ENCODE data around the gene WDR5. TPM values are rescaled to one million over a fixed set of nuclear protein-coding genes. Genes with fewer than 3 reads are reported as not detected.
A peak's percentile ranks its signal among the peaks of the same experiment; 100 is the strongest.

WDR5 gene
- total and polyA plus RNA-seq, 9 of the 15 experiments (the other 6 are each of a cell fraction or from before 2014, with no cell fraction given), result 3.0 to 56.8 (median 38.6) TPM

- Histone ChIP-seq H3K4me3 (no peak overlapping the region), H3K27ac (ENCODE audit: extremely low read depth, low read depth, low read length) (no peak overlapping the region), H3K4me2 (ENCODE audit: insufficient read depth, low read length) (no peak overlapping the region), H3K9me3 (replicated peaks; ENCODE audit: control insufficient read depth, insufficient read depth, low read depth, low read length) (no peaks in the 10 kb centered on the region; the same call in 1 of the 2 replicates), H3K9me1 (ENCODE audit: control insufficient read depth, insufficient read depth, low read length) (no peaks in the 10 kb centered on the region), H2AFZ (ENCODE audit: low read depth, low read length) (no peak overlapping the region), H3K79me2 (ENCODE audit: control insufficient read depth, insufficient read depth, low read length) (no peaks in the 10 kb centered on the region), H3K9ac (ENCODE audit: insufficient read depth in 1 of 2, low read depth in 2 of 2, low read length in 2 of 2) (peak overlapping the region in 1 of 2 experiments; percentile 56; a peak in 1 of 4 replicates), H3K36me3 (ENCODE audit: control insufficient read depth, insufficient read depth, low read length) (no peaks in the 10 kb centered on the region), H3K27me3 (ENCODE audit: control insufficient read depth in 2 of 2, insufficient read depth in 2 of 2, low read length in 2 of 2) (peaks cover 18 to 52% of the 10 kb centered on the region in 2 experiments; a peak in 4 of 5 replicates), H4K20me1 (replicated peaks; ENCODE audit: control insufficient read depth, insufficient read depth, low read length) (no peaks in the 10 kb centered on the region; the same call in 1 of the 2 replicates), H3K4me1 (replicated peaks in 1 of 2; ENCODE audit: control insufficient read depth in 2 of 2, insufficient read depth in 2 of 2, low read length in 2 of 2) (peaks cover 2 to 48% of the 10 kb centered on the region in 2 experiments; a peak in 3 of 5 replicates)
- FAIRE-seq, result no peak
- 20% methylated on average over 38 of the region's 46 CpGs for WGBS (ENCODE audit: insufficient coverage, low coverage, missing lambda C conversion rate)
- no peak for DNase-seq (ENCODE audit: extremely low read depth in 1 of 4, low spot score in 3 of 4)
- in situ Hi-C loops (cut with MboI), result no loop called here
- intact Hi-C loops (cut with micrococcal nuclease), result loop anchor here (10.0 kb wide), 1 partner anchor 151 kb away; the partner anchor contains the start of gene RXRA
- BruUV-seq (replicated peaks), result no TSS peak
- ATAC-seq, result no peak
- ChIA-PET CTCF (ENCODE audit: low intra/inter-chr PET ratio) (interaction anchor here (0.6 kb wide), 1 partner anchor 255 kb away, joined by 4 read pairs; no protein-coding TSS in a partner anchor), POLR2A (no interaction called here)
- no peak for TF ChIP-seq GABPA (tag; conservative IDR thresholded peaks at IDR 0.05; ENCODE audit: low read depth)
- TF ChIP-seq, protein P1, sequence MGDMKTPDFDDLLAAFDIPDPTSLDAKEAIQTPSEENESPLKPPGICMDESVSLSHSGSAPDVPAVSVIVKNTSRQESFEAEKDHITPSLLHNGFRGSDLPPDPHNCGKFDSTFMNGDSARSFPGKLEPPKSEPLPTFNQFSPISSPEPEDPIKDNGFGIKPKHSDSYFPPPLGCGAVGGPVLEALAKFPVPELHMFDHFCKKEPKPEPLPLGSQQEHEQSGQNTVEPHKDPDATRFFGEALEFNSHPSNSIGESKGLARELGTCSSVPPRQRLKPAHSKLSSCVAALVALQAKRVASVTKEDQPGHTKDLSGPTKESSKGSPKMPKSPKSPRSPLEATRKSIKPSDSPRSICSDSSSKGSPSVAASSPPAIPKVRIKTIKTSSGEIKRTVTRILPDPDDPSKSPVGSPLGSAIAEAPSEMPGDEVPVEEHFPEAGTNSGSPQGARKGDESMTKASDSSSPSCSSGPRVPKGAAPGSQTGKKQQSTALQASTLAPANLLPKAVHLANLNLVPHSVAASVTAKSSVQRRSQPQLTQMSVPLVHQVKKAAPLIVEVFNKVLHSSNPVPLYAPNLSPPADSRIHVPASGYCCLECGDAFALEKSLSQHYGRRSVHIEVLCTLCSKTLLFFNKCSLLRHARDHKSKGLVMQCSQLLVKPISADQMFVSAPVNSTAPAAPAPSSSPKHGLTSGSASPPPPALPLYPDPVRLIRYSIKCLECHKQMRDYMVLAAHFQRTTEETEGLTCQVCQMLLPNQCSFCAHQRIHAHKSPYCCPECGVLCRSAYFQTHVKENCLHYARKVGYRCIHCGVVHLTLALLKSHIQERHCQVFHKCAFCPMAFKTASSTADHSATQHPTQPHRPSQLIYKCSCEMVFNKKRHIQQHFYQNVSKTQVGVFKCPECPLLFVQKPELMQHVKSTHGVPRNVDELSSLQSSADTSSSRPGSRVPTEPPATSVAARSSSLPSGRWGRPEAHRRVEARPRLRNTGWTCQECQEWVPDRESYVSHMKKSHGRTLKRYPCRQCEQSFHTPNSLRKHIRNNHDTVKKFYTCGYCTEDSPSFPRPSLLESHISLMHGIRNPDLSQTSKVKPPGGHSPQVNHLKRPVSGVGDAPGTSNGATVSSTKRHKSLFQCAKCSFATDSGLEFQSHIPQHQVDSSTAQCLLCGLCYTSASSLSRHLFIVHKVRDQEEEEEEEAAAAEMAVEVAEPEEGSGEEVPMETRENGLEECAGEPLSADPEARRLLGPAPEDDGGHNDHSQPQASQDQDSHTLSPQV (IDR thresholded peaks at IDR 0.05), result no peak
- no peak for TF ChIP-seq BCLAF1 (IDR thresholded peaks at IDR 0.05; ENCODE audit: borderline replicate concordance in 1 of 2, control insufficient read depth in 1 of 2, low read depth in 2 of 2, low read length in 1 of 2)
- TF ChIP-seq, protein P2, sequence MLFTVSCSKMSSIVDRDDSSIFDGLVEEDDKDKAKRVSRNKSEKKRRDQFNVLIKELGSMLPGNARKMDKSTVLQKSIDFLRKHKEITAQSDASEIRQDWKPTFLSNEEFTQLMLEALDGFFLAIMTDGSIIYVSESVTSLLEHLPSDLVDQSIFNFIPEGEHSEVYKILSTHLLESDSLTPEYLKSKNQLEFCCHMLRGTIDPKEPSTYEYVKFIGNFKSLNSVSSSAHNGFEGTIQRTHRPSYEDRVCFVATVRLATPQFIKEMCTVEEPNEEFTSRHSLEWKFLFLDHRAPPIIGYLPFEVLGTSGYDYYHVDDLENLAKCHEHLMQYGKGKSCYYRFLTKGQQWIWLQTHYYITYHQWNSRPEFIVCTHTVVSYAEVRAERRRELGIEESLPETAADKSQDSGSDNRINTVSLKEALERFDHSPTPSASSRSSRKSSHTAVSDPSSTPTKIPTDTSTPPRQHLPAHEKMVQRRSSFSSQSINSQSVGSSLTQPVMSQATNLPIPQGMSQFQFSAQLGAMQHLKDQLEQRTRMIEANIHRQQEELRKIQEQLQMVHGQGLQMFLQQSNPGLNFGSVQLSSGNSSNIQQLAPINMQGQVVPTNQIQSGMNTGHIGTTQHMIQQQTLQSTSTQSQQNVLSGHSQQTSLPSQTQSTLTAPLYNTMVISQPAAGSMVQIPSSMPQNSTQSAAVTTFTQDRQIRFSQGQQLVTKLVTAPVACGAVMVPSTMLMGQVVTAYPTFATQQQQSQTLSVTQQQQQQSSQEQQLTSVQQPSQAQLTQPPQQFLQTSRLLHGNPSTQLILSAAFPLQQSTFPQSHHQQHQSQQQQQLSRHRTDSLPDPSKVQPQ (CRISPR knock-in tag; IDR thresholded peaks at IDR 0.05; ENCODE audit: borderline replicate concordance), result no peak
- no peak for TF ChIP-seq NCOA4 (IDR thresholded peaks at IDR 0.05; ENCODE audit: partially characterized antibody)
- no peak for TF ChIP-seq ZKSCAN1 (IDR thresholded peaks at IDR 0.05; ENCODE audit: low read depth, low read length)
- no peak for TF ChIP-seq ILF3 (IDR thresholded peaks at IDR 0.05; ENCODE audit: borderline replicate concordance)
- no peak for TF ChIP-seq TEAD1 (CRISPR knock-in tag; IDR thresholded peaks at IDR 0.05)
Observed at GRCh38 chr9:134173127-134174072, 37.5 kb downstream of the WDR5 start.

All from K562 (cell line).